ENCODE measurements around the gene SUPT20H.

- no peak for TF ChIP-seq CTCF (IDR thresholded peaks at IDR 0.05)
- TF ChIP-seq POLR2AphosphoS5 (IDR thresholded peaks at IDR 0.05): no peak
- no peak for TF ChIP-seq POLR2A (IDR thresholded peaks at IDR 0.05)
These were observed 10.7 kb upstream of the SUPT20H start for GRCh38 chr13:37070145-37070695.

Data from prostate gland (tissue), 2 donors.